OCI-LY7 (cell line): ENCODE measurements around the gene ADD1.

Experiments
- EZH2phosphoT487 ChIP-seq: fragments of 200-600 bp; sonication (generic); IDR thresholded peaks from 2 replicates; pipeline ENCODE4 v1.6.1; 2018; ENCODE audit warnings: low read depth, borderline replicate concordance, mild to moderate bottlenecking, mixed run types, antibody characterized with exemption, low read length, moderate library complexity, mixed read lengths
- TF ChIP-seq, protein P1 (sequence below): fragments of 200-600 bp; sonication (generic); conservative IDR thresholded peaks from 2 replicates; pipeline ENCODE4 v1.5.1; 2014; ENCODE audit warnings: mild to moderate bottlenecking, antibody characterized with exemption, low read length, moderate library complexity, mixed read lengths

DNA sequence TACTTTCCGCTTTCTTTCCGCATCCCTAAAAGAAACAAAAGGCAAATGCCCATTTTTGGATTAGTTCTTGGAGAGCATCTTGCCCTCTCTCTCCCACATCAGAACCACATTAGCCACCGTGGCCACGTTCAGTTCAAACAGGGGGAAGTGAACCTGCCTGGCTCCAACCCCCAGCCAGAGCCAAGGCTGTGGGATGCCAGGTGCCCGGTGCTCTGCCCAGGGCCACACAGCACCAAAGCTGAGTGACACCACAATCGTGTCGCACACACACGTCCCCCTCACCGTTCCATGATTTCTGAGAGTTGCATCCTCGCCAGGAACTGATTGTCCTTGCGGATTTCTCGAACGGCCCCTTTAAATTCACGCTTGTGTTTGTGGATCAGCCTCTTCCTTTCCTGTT, 95.3 kb downstream of the ADD1 start:
- TF ChIP-seq, protein P1, sequence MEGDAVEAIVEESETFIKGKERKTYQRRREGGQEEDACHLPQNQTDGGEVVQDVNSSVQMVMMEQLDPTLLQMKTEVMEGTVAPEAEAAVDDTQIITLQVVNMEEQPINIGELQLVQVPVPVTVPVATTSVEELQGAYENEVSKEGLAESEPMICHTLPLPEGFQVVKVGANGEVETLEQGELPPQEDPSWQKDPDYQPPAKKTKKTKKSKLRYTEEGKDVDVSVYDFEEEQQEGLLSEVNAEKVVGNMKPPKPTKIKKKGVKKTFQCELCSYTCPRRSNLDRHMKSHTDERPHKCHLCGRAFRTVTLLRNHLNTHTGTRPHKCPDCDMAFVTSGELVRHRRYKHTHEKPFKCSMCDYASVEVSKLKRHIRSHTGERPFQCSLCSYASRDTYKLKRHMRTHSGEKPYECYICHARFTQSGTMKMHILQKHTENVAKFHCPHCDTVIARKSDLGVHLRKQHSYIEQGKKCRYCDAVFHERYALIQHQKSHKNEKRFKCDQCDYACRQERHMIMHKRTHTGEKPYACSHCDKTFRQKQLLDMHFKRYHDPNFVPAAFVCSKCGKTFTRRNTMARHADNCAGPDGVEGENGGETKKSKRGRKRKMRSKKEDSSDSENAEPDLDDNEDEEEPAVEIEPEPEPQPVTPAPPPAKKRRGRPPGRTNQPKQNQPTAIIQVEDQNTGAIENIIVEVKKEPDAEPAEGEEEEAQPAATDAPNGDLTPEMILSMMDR = no peak
- TF ChIP-seq EZH2phosphoT487 = no peak
